Body of pancreas (tissue), 4 donors: Measurements from ENCODE around the gene CRHR2. TPM values are rescaled to one million over a fixed set of nuclear protein-coding genes. Genes with fewer than 3 reads are reported as not detected.

Experiments
- ATAC-seq: fragments of 150-250 bp; one replicate; pipeline ENCODE4 v1.9.1; 2016
- DNase-seq, 4 donors: peaks; one replicate each; pipeline ENCODE4 v3.0.0-alpha.2; 2019
- H3K27ac ChIP-seq, 4 donors: fragments of 200-600 bp; sonication (generic); 1 replicate in 3 of 4; 2 replicates in 1 of 4; pipeline versions ENCODE4 v1.5.1 to v1.6.1; 2016 to 2019; ENCODE audit warnings: mild to moderate bottlenecking in 1 of 4, mixed read lengths in 1 of 4, moderate library complexity in 1 of 4
- H3K27me3 ChIP-seq, 2 donors: fragments of 200-600 bp; sonication (generic); one replicate each; pipeline ENCODE4 v1.6.0; 2016; ENCODE audit warnings: mild to moderate bottlenecking in 1 of 2
- H3K36me3 ChIP-seq, 2 donors: fragments of 200-600 bp; sonication (generic); replicated peaks in 1 of 2; 2 replicates each; pipeline ENCODE4 v1.5.1; 2016; ENCODE audit warnings: low read depth in 2 of 2; ENCODE audit not compliant: insufficient read depth in 1 of 2
- H3K4me1 ChIP-seq: fragments of 200-600 bp; sonication (generic); one replicate; pipeline ENCODE4 v1.6.0; 2016
- H3K4me3 ChIP-seq, 2 donors: fragments of 200-600 bp; sonication (generic); 1 replicate in 1 of 2; 2 replicates in 1 of 2; pipeline ENCODE4 v1.5.1; 2016 to 2019
- H3K9me3 ChIP-seq, 3 donors: fragments of 200-600 bp; sonication (generic); 1 replicate in 2 of 3; 2 replicates in 1 of 3; pipeline ENCODE4 v1.5.1; 2016
- CTCF ChIP-seq, 7 experiments: fragments of 450-650 bp in 4 of 7; fragments of 200-600 bp in 3 of 7; sonication (generic) in 3 of 7; IDR thresholded peaks; one replicate each; pipeline ENCODE4 v1.5.1; 2016 to 2019; ENCODE audit warnings: antibody characterized with exemption in 7 of 7
- POLR2A ChIP-seq, 3 donors: fragments of 450-650 bp; IDR thresholded peaks; one replicate each; pipeline ENCODE4 v1.6.1; 2016; ENCODE audit warnings: antibody characterized with exemption in 3 of 3, mild to moderate bottlenecking in 2 of 3
- WGBS, 2 donors: methylation state at CpG; one replicate each; pipeline ENCODE4 v1.1.5; 2017; 5-methylcytosine and 5-hydroxymethylcytosine counted together
- intact Hi-C: fragments of 100-400 bp; cut with DNase I; formaldehyde crosslinking; loops from one replicate; pipeline ENCODE4 v1.15.1; 2023
- total RNA-seq, 2 donors: library from RNA; depleted of rRNA; stranded (reverse); fragments of >200 nt; gene quantifications; one replicate each; pipeline ENCODE4 v1.1.0, GENCODE V29; 2016

The CRHR2 gene
- total RNA-seq, 2 donors from 2014 or later, result 0.33 to 4.7 TPM

DNA sequence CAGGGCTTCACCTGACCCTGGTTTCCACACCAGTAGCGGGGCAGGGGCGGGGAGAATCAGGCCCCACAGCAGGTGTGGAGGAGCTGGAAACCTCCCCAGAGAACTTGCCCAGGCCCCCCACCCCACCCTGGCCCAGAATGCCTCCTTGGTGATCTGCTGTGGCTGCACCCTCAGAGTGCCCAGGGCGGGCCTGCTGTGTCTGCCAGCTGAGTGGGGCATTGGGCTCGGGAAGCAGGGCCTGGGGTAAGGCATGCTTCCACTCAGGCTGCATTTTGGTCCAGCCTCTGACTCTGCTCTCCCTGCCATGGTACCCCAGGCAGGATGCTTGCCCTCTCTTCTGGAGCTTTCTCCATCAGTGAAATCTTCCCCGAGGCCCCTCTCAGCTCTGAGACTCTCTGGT is 1.1 kb upstream of the CRHR2 start:
- WGBS, 2 donors, result 84 to 95% methylated on average over 4 to 5 of the region's 5 CpGs
- H3K4me1 ChIP-seq, result peaks cover 18% of the 10 kb centered on the region
- H3K27ac ChIP-seq, result no peak overlapping the region
- no peaks in the 10 kb centered on the region for H3K9me3 ChIP-seq
- no peak for TF ChIP-seq POLR2A (IDR thresholded peaks at IDR 0.05)
- no peak for TF ChIP-seq CTCF (IDR thresholded peaks at IDR 0.05)
- no peaks in the 10 kb centered on the region for H3K36me3 ChIP-seq
- ATAC-seq, result no peak
- H3K27me3 ChIP-seq, result peaks cover 0 to 16% of the 10 kb centered on the region in 2 donors
- intact Hi-C loops, result no loop called here
- DNase-seq, result no peak
- H3K4me3 ChIP-seq, result no peak overlapping the region

GRCh38 chr7:30681815-30682211 is 443 bp downstream of the CRHR2 start:
- Histone ChIP-seq H3K9me3 (no peaks in the 10 kb centered on the region), H3K27ac (no peak overlapping the region), H3K4me3 (peak overlapping the region in 1 of 2 donors; percentile 12), H3K27me3 (peaks cover 0 to 16% of the 10 kb centered on the region in 2 donors), H3K36me3 (no peaks in the 10 kb centered on the region), H3K4me1 (peaks cover 17% of the 10 kb centered on the region)
- DNase-seq (peak in 2 of 4 donors; percentile 30 to 43), ATAC-seq (peak; percentile 38)
- TF ChIP-seq CTCF (IDR thresholded peaks at IDR 0.05) (no peak), POLR2A (IDR thresholded peaks at IDR 0.05) (no peak)
- intact Hi-C loops, result no loop called here
- WGBS, 2 donors, result 2 to 7% methylated on average over 8 to 40 of the region's 40 CpGs

- no peaks in the 10 kb centered on the region for H3K36me3 ChIP-seq
- DNase-seq, result no peak
- H3K9me3 ChIP-seq, result no peaks in the 10 kb centered on the region
- ATAC-seq, result no peak
- no peak overlapping the region for H3K27ac ChIP-seq
- no peak for TF ChIP-seq CTCF (IDR thresholded peaks at IDR 0.05)
- TF ChIP-seq POLR2A (IDR thresholded peaks at IDR 0.05), result no peak
- H3K4me1 ChIP-seq, result peaks cover 17% of the 10 kb centered on the region
- H3K4me3 ChIP-seq, result no peak overlapping the region
- intact Hi-C loops, result no loop called here
- H3K27me3 ChIP-seq, result peaks cover 0 to 16% of the 10 kb centered on the region in 2 donors
- WGBS, 2 donors, result 25 to 35% methylated on average over 6 to 16 of the region's 16 CpGs
These were observed 892 bp downstream of the CRHR2 start for GRCh38 chr7:30681331-30681797.

DNA sequence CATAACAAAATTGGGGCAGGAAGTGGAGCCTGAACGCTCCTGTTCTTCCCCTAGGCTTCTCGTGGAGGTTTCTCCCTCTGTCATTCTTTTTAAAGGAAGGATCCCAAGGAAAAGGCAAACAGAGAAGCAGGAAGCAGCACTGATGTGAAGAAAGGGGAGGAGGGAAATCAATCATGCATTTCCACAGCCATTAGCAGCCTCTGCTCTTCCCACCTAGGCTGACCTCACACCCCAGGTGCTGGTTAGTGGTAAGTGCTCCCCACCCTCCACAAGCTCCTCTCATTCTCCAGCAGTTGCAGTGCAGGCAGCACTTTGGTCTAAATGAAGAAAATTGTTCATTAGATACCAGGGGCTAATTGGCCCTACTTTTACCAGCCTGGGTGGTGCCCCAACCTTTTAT is 2.6 kb downstream of the CRHR2 start:
- Histone ChIP-seq H3K4me3 (no peak overlapping the region), H3K27ac (no peak overlapping the region), H3K36me3 (no peaks in the 10 kb centered on the region), H3K27me3 (peaks cover 0 to 16% of the 10 kb centered on the region in 2 donors), H3K9me3 (no peaks in the 10 kb centered on the region), H3K4me1 (peaks cover 17% of the 10 kb centered on the region)
- TF ChIP-seq POLR2A (IDR thresholded peaks at IDR 0.05) (no peak), CTCF (IDR thresholded peaks at IDR 0.05) (no peak)
- 24 to 25% methylated on average over 2 of the region's 2 CpGs for WGBS, 2 donors
- intact Hi-C loops, result no loop called here
- ATAC-seq, result no peak
- no peak for DNase-seq

GRCh38 chr7:30678805-30679204 is 3.5 kb downstream of the CRHR2 start:
- Histone ChIP-seq H3K27me3 (peaks cover 0 to 16% of the 10 kb centered on the region in 2 donors), H3K36me3 (no peaks in the 10 kb centered on the region), H3K4me3 (no peak overlapping the region), H3K4me1 (peaks cover 17% of the 10 kb centered on the region), H3K9me3 (no peaks in the 10 kb centered on the region), H3K27ac (no peak overlapping the region)
- no peak for ATAC-seq
- DNase-seq, result no peak
- intact Hi-C loops, result no loop called here
- TF ChIP-seq POLR2A (IDR thresholded peaks at IDR 0.05) (no peak), CTCF (IDR thresholded peaks at IDR 0.05) (no peak)
- WGBS, 2 donors, result 77 to 81% methylated on average over 2 of the region's 2 CpGs
